Measurements from ENCODE around the gene NR3C1.

The NR3C1 gene

DNA sequence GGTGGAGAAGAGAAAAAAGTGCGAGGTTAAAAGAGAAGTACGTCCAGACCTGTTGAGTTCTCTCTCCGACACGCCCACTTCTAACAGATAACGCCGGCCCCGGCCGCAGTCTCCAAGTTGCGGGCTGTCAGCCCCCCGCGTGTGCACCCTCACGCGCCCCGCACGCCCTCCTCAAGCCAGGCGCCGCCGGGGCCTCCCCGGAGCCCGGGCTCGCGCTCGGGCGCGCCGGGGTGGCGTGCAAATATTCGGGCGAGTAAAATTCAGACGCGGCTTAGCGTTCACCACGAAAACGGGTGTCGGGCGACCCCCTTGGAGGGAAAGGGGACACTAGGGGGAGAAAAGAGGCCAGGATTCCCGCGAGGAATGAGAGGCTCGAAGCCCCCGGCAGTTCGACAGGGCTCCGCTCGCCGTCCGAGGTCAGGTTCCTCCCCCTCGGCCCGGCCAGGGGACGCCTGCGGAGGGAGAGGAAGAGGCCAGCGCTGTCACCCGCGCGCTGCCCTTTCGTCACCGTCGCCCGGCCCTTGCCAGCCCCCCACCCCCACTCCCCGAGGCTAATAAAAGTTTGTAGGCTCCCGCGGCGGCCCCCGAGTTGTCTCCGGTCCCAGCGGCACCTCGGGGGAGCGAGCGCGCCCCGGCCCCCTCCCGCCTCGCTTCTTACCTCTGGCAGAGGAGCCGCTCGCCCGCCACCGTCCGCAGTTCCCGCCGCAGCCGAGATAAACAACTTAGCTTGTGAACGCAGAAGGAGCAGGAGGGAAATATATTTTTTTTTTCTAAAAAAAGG, 743 bp downstream of the NR3C1 start:
- TF ChIP-seq, protein P1, sequence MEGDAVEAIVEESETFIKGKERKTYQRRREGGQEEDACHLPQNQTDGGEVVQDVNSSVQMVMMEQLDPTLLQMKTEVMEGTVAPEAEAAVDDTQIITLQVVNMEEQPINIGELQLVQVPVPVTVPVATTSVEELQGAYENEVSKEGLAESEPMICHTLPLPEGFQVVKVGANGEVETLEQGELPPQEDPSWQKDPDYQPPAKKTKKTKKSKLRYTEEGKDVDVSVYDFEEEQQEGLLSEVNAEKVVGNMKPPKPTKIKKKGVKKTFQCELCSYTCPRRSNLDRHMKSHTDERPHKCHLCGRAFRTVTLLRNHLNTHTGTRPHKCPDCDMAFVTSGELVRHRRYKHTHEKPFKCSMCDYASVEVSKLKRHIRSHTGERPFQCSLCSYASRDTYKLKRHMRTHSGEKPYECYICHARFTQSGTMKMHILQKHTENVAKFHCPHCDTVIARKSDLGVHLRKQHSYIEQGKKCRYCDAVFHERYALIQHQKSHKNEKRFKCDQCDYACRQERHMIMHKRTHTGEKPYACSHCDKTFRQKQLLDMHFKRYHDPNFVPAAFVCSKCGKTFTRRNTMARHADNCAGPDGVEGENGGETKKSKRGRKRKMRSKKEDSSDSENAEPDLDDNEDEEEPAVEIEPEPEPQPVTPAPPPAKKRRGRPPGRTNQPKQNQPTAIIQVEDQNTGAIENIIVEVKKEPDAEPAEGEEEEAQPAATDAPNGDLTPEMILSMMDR (IDR thresholded peaks at IDR 0.05; ENCODE audit: insufficient read depth, missing control alignments) = no peak
- FAIRE-seq = no peak
- no peak for DNase-seq (ENCODE audit: insufficient read length, low spot score)

DNA sequence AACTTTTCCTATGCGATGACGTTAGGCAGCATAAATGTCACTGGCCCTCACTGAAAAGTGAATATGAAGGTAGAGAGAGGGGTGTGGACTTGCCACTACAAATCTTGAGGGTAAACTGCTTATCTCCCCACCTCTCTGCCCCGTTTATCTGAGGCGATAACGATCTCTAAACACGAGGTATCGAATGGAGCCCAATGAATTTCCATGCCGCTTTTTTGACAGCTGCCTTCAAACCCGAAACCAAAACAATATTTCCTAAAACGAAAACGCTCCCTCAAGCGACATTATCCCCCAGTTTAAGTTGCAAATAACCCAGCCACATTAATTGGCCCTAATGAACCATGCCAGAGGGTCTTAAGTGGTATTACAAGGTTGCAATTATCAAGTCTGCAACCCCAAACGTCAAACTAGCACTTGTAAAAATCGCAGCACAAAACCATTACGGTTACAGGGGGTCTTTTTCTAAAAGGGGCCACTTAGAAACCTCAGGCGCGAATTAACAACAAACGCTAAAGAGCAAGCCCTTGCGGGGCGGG, 1.4 kb downstream of the NR3C1 start:
- FAIRE-seq (no peak), DNase-seq (ENCODE audit: insufficient read length, low spot score) (no peak)
- TF ChIP-seq, protein P1 (IDR thresholded peaks at IDR 0.05; ENCODE audit: insufficient read depth, missing control alignments) = no peak

GRCh38 chr5:143401227-143402016, 2.1 kb downstream of the NR3C1 start:
- no peak for FAIRE-seq
- DNase-seq (ENCODE audit: insufficient read length, low spot score) = no peak
- TF ChIP-seq, protein P1 (IDR thresholded peaks at IDR 0.05; ENCODE audit: insufficient read depth, missing control alignments) = no peak

DNA sequence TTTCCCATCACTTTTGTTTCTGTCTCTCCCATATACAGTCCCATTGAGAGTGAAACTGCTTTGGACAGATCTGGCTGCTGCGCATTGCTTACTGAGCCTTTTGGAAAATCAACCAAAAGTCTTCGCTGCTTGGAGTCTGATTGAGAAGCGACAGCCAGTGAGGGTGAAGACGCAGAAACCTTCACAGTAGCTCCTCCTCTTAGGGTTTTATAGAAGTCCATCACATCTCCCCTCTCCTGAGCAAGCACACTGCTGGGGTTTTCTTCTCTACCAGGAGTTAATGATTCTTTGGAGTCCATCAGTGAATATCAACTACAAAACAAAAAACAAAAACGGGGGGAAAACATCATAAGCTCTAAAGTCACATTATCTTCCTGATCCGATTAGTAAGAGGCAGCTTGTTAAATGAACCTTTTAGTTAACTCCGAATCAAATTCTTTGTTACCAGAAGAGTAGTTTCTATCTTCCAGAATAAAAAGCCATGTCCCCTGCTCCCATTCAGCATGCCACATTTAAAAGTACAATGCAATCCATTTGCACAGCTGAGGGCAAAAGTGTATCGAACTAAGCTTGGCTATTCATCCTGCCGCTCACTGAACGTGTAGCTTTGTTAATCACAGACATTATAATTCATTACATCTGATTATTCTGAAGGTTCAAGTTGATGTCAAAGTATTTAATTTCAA, 2.8 kb downstream of the NR3C1 start:
- TF ChIP-seq, protein P1 (IDR thresholded peaks at IDR 0.05; ENCODE audit: insufficient read depth, missing control alignments) = no peak
- FAIRE-seq = no peak
- no peak for DNase-seq (ENCODE audit: insufficient read length, low spot score)

DNA sequence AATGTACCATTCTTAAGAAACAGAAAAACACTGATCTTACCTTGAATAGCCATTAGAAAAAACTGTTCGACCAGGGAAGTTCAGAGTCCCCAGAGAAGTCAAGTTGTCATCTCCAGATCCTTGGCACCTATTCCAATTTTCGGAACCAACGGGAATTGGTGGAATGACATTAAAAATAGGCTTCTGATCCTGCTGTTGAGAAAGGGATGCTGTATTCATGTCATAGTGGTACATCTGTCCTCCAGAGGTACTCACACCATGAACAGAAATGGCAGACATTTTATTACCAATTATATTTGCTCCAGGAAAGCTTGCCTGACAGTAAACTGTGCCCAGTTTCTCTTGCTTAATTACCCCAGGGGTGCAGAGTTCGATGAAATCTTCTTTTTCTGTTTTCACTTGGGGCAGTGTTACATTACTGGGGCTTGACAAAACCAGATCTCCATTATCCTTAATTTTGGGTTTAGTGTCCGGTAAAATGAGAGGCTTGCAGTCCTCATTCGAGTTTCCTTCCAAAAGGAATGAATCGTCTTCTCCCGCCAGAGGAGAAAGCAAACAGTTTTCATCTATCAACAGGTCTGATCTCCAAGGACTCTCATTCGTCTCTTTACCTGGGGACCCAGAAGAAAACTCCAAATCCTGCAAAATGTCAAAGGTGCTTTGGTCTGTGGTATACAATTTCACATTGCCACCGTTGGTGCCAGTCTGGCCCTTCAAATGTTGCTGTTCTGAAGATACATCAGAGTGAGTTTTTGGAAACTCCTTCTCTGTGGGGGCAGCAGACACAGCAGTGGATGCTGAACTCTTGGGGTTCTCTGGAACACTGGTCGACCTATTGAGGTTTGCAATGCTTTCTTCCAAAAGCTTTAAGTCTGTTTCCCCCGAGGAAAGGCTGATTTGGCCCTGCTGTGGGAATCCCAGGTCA, 3.6 kb downstream of the NR3C1 start:
- no peak for FAIRE-seq
- no peak for DNase-seq (ENCODE audit: insufficient read length, low spot score)

More for the DNA sequence above, 3.6 kb downstream of the NR3C1 start:
- TF ChIP-seq, protein P1 (IDR thresholded peaks at IDR 0.05; ENCODE audit: insufficient read depth, missing control alignments) = no peak

Measured in D721Med (cell line).